ENCODE data around the gene BCAS4. TPM values are rescaled to one million over a fixed set of nuclear protein-coding genes. Genes with fewer than 3 reads are reported as not detected.

Gene BCAS4
- total and polyA plus RNA-seq, 2 experiments from 2014 or later, result 22.2 to 24.8 TPM

- Histone ChIP-seq H3K4me2 (no peak overlapping the region), H3K4me1 (ENCODE audit: insufficient read depth) (no peaks in the 10 kb centered on the region; the same call in 1 of the 2 replicates), H3F3A (replicated peaks; ENCODE audit: low read depth) (peaks cover 23% of the 10 kb centered on the region; the same call in 1 of the 2 replicates), H3K9me2 (ENCODE audit: insufficient read depth) (no peaks in the 10 kb centered on the region), H3K27ac (ENCODE audit: low read depth) (no peak overlapping the region), H3K79me2 (replicated peaks; ENCODE audit: insufficient read depth) (peaks cover 66% of the 10 kb centered on the region), H2AFZ (no peak overlapping the region), H4K20me1 (replicated peaks; ENCODE audit: insufficient read depth) (peaks cover 61% of the 10 kb centered on the region), H3K36me3 (ENCODE audit: insufficient read depth) (peaks cover 64% of the 10 kb centered on the region), H3K27me3 (ENCODE audit: insufficient read depth) (no peaks in the 10 kb centered on the region), H3K4me3 (no peak overlapping the region)
- no peak overlapping the region for H3K4me3 Mint-ChIP-seq
- no peak overlapping the region for H3K27ac Mint-ChIP-seq
- H3K36me3 Mint-ChIP-seq (ENCODE audit: low read depth), result peaks cover 94% of the 10 kb centered on the region
- DNase-seq (ENCODE audit: low spot score) (no peak), ATAC-seq (no peak)
- peaks cover 14% of the 10 kb centered on the region for H3K27me3 Mint-ChIP-seq (ENCODE audit: insufficient read depth, low read depth, poor library complexity)
- peaks cover 6% of the 10 kb centered on the region; the same call in 1 of the 3 replicates for H3K4me1 Mint-ChIP-seq
- TF ChIP-seq ZNF331 (CRISPR knock-in tag; IDR thresholded peaks at IDR 0.05; ENCODE audit: low read depth) (no peak), EZH2phosphoT487 (IDR thresholded peaks at IDR 0.05; ENCODE audit: unreplicated experiment) (no peak), ZNF114 (CRISPR knock-in tag; IDR thresholded peaks at IDR 0.05) (no peak), ETS1 (IDR thresholded peaks at IDR 0.05) (no peak), CREB1 (CRISPR knock-in tag; IDR thresholded peaks at IDR 0.05; ENCODE audit: low read depth) (no peak), REST (IDR thresholded peaks at IDR 0.05; ENCODE audit: unreplicated experiment) (no peak), EZH2 (IDR thresholded peaks at IDR 0.05; ENCODE audit: low read depth, unreplicated experiment) (no peak), ZNF462 (CRISPR knock-in tag; IDR thresholded peaks at IDR 0.05) (no peak), CTCF (conservative IDR thresholded peaks at IDR 0.05; ENCODE audit: low read depth in 2 of 2) (no peak), POLR2AphosphoS5 (IDR thresholded peaks at IDR 0.05; ENCODE audit: low read depth) (no peak), NANOG (IDR thresholded peaks at IDR 0.05; ENCODE audit: borderline replicate concordance) (no peak), STAT1 (IDR thresholded peaks at IDR 0.05; ENCODE audit: unreplicated experiment) (no peak), JUNB (IDR thresholded peaks at IDR 0.05; ENCODE audit: unreplicated experiment) (no peak)
- H3K9me3 Mint-ChIP-seq, result no peaks in the 10 kb centered on the region
These were observed 98.8 kb downstream of the BCAS4 start for GRCh38 chr20:50893620-50894019.

Measured in GM23338 (cell line).